ENCODE data around the gene GRIN3B. TPM values are rescaled to one million over a fixed set of nuclear protein-coding genes. Genes with fewer than 3 reads are reported as not detected.

The GRIN3B gene
- polyA plus RNA-seq, 1 of the 3 experiments (the other 2 are of a cell fraction): 1.5 TPM

- Histone ChIP-seq H3K79me2 (ENCODE audit: insufficient read depth) (no peaks in the 10 kb centered on the region), H3K27me3 (ENCODE audit: insufficient read depth) (peaks cover 22% of the 10 kb centered on the region), H3K27ac (ENCODE audit: low read depth in 2 of 2, low read length in 1 of 2) (no peak overlapping the region), H3K4me1 (ENCODE audit: control insufficient read depth in 1 of 2, insufficient read depth in 2 of 2, low read depth in 1 of 2, low read length in 1 of 2) (peaks cover 0 to 4% of the 10 kb centered on the region in 2 experiments; a peak in 1 of 4 replicates), H3K36me3 (replicated peaks in 1 of 2; ENCODE audit: control insufficient read depth in 1 of 2, insufficient read depth in 2 of 2, low read length in 1 of 2) (peaks cover 0 to 26% of the 10 kb centered on the region in 2 experiments), H3K4me2 (no peak overlapping the region), H2AFZ (ENCODE audit: low read depth) (no peak overlapping the region), H3F3A (replicated peaks; ENCODE audit: insufficient read depth) (peaks cover 13% of the 10 kb centered on the region), H3K9me2 (no peaks in the 10 kb centered on the region), H3K4me3 (ENCODE audit: low read depth in 2 of 2, low read length in 1 of 2) (no peak overlapping the region), H3K9me3 (no peaks in the 10 kb centered on the region), H4K20me1 (ENCODE audit: insufficient read depth) (no peaks in the 10 kb centered on the region), H3K9ac (no peak overlapping the region)
- TF ChIP-seq USF1 (IDR thresholded peaks at IDR 0.05; ENCODE audit: borderline replicate concordance, low read depth): no peak
- TF ChIP-seq EP300 (IDR thresholded peaks at IDR 0.05; ENCODE audit: borderline replicate concordance in 1 of 2, low read depth in 1 of 2, low read length in 1 of 2): no peak
- TF ChIP-seq REST (IDR thresholded peaks at IDR 0.05; ENCODE audit: low read depth, low read length): no peak
- no peak for TF ChIP-seq SMC3 (IDR thresholded peaks at IDR 0.05; ENCODE audit: low read depth, low read length)
- no peak for TF ChIP-seq NRF1 (IDR thresholded peaks at IDR 0.05; ENCODE audit: low read depth, low read length)
- no peak for TF ChIP-seq MXI1 (IDR thresholded peaks at IDR 0.05; ENCODE audit: low read depth, low read length)
- no peak for TF ChIP-seq ELF1 (IDR thresholded peaks at IDR 0.05)
- TF ChIP-seq EZH2phosphoT487 (IDR thresholded peaks at IDR 0.05; ENCODE audit: borderline replicate concordance, low read depth): no peak
- no peak for TF ChIP-seq TCF12 (IDR thresholded peaks at IDR 0.05)
- TF ChIP-seq RFX5 (IDR thresholded peaks at IDR 0.05; ENCODE audit: low read length): no peak
- no peak for TF ChIP-seq ZBTB33 (IDR thresholded peaks at IDR 0.05; ENCODE audit: borderline replicate concordance, low read depth)
- TF ChIP-seq FOSL2 (IDR thresholded peaks at IDR 0.05; ENCODE audit: borderline replicate concordance, low read depth): no peak
- no peak for TF ChIP-seq MAX (IDR thresholded peaks at IDR 0.05; ENCODE audit: low read depth)
- no peak for TF ChIP-seq RAD21 (IDR thresholded peaks at IDR 0.05; ENCODE audit: low read length)
- TF ChIP-seq MEF2A (IDR thresholded peaks at IDR 0.05; ENCODE audit: borderline replicate concordance, low read depth): no peak
- no peak for TF ChIP-seq PBX3 (IDR thresholded peaks at IDR 0.05)
- TF ChIP-seq RCOR1 (IDR thresholded peaks at IDR 0.05; ENCODE audit: low read length): no peak
- no peak for TF ChIP-seq CTCF (IDR thresholded peaks at IDR 0.05)
- no peak for TF ChIP-seq FOXJ3 (CRISPR knock-in tag; IDR thresholded peaks at IDR 0.05)
- TF ChIP-seq GABPA (IDR thresholded peaks at IDR 0.05; ENCODE audit: low read depth): no peak
- ChIA-PET CTCF (interaction anchor here (1.3 to 2.3 kb wide), 2 partner anchors 12 to 26 kb away, joined by 3 to 6 read pairs; no protein-coding TSS in a partner anchor), POLR2A (no interaction called here)
- no peak for DNase-seq
- WGBS (ENCODE audit: low lambda C conversion rate): 82% methylated on average over 17 of the region's 27 CpGs
Measured at GRCh38 chr19:1006711-1007398, 6.6 kb downstream of the GRIN3B start.
